Measurements from ENCODE around the gene SLC43A3.

SLC43A3 gene

GRCh38 chr11:57426929-57427726 lies at the start of gene SLC43A3:
Gene SLC43A3 (minus strand): TSS chr11:57427121. CDS start chr11:57426172, 949 bp downstream.
- DNase-seq (ENCODE audit: insufficient read length, low spot score), result peak; percentile 52

DNA sequence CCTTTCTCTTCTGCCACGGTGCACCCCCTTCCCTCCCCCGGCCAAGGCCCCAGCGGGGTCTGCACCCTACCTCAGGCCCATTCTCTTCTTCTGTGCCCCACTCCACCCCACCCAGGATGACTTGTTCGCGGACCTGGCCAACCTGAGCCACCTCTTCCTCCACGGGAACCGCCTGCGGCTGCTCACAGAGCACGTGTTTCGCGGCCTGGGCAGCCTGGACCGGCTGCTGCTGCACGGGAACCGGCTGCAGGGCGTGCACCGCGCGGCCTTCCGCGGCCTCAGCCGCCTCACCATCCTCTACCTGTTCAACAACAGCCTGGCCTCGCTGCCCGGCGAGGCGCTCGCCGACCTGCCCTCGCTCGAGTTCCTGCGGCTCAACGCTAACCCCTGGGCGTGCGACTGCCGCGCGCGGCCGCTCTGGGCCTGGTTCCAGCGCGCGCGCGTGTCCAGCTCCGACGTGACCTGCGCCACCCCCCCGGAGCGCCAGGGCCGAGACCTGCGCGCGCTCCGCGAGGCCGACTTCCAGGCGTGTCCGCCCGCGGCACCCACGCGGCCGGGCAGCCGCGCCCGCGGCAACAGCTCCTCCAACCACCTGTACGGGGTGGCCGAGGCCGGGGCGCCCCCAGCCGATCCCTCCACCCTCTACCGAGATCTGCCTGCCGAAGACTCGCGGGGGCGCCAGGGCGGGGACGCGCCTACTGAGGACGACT lies 49.3 kb upstream of the SLC43A3 start:
- no peak for TF ChIP-seq POLR2A (IDR thresholded peaks at IDR 0.05; ENCODE audit: low read depth, low read length)
- FAIRE-seq (no peak), DNase-seq (ENCODE audit: insufficient read length, low spot score) (no peak)

More at GRCh38 chr11:57426929-57427726, at the start of gene SLC43A3:
- TF ChIP-seq POLR2A (IDR thresholded peaks at IDR 0.05; ENCODE audit: low read depth, low read length), result peak; percentile 43
- no peak for FAIRE-seq

DNA sequence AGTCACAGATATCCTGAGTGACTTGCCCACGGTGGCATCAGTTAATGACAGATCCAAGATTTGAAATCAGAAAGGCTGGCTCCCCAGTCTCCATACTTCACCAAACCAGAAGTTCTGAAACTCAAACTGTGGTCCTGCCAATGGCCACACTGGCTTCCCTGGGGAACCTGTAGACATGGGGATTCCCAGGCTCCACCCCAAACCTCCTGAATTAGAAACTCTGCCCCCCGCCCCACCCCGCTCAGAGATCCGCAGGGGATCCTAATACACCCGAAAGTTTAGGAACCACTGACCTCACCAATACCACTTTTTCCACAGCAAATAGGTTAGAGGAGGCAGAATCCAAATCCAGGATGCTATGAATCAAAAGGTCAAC lies 48.7 kb upstream of the SLC43A3 start:
- no peak for FAIRE-seq
- no peak for TF ChIP-seq POLR2A (IDR thresholded peaks at IDR 0.05; ENCODE audit: low read depth, low read length)
- no peak for DNase-seq (ENCODE audit: insufficient read length, low spot score)

DNA sequence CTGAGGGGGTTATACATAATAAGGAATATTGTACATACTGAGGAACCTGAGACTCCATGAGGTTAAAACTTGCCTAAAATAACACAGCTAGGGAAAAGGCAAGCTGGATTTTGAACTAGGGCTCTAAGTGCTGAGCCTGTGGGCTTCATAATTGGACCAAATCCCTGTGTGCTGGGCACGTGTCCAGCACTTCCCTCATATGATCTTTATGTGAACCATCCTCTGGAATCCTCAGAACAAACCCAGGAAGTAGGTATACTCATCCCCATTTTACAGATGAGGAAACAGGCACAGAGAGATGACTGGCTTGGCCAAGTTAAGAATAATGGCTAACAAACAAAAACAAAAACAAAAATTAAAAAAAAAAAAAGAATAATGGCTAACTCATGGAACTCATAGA lies 48.3 kb upstream of the SLC43A3 start:
- DNase-seq (ENCODE audit: insufficient read length, low spot score) (no peak), FAIRE-seq (no peak)
- TF ChIP-seq POLR2A (IDR thresholded peaks at IDR 0.05; ENCODE audit: low read depth, low read length), result no peak

GRCh38 chr11:57474803-57475115 lies 47.8 kb upstream of the SLC43A3 start:
- TF ChIP-seq POLR2A (IDR thresholded peaks at IDR 0.05; ENCODE audit: low read depth, low read length), result no peak
- no peak for DNase-seq (ENCODE audit: insufficient read length, low spot score)
- FAIRE-seq, result no peak

- no peak for FAIRE-seq
- no peak for TF ChIP-seq POLR2A (IDR thresholded peaks at IDR 0.05; ENCODE audit: low read depth, low read length)
- DNase-seq (ENCODE audit: insufficient read length, low spot score), result peak; percentile 99
These were observed 47.3 kb upstream of the SLC43A3 start for GRCh38 chr11:57474017-57474802.

DNA sequence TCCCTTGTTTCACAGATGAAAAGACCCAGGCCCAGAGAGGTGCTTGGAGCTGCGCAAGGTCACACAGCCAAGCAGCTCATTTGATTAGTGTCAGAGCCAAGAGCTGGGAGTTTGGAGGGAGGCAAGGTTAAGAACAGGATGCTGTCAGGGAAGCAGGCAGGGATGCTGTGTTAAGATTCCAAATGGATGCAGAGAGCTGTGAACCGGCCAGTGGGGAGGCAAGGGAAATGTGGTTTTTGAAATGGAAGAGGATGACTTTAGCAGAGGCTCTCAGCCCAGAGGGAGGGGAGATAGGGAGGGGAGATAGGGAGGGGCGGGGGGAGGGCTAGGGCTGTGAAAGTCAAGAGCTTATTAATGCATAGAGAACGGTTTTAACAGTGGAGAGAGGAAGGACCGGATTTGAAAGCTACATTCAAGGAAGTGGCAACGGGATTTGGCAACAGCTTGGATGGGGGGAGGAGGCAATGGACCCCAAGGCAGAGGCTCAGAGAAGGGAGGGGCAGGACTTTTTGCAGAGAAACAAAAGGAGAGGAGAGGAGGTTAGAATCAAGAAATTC lies 46.4 kb upstream of the SLC43A3 start:
- DNase-seq (ENCODE audit: insufficient read length, low spot score) (no peak), FAIRE-seq (no peak)
- no peak for TF ChIP-seq POLR2A (IDR thresholded peaks at IDR 0.05; ENCODE audit: low read depth, low read length)

GRCh38 chr11:57471496-57471895 lies 44.6 kb upstream of the SLC43A3 start:
- FAIRE-seq, result no peak
- no peak for TF ChIP-seq POLR2A (IDR thresholded peaks at IDR 0.05; ENCODE audit: low read depth, low read length)

GRCh38 chr11:57469268-57469667 lies 42.3 kb upstream of the SLC43A3 start:
- DNase-seq (ENCODE audit: insufficient read length, low spot score) (no peak), FAIRE-seq (no peak)
- TF ChIP-seq POLR2A (IDR thresholded peaks at IDR 0.05; ENCODE audit: low read depth, low read length), result no peak

More at GRCh38 chr11:57471496-57471895, 44.6 kb upstream of the SLC43A3 start:
- DNase-seq (ENCODE audit: insufficient read length, low spot score), result no peak

GRCh38 chr11:57468276-57468675 lies 41.4 kb upstream of the SLC43A3 start:
- no peak for TF ChIP-seq POLR2A (IDR thresholded peaks at IDR 0.05; ENCODE audit: low read depth, low read length)
- no peak for FAIRE-seq
- DNase-seq (ENCODE audit: insufficient read length, low spot score), result no peak

DNA sequence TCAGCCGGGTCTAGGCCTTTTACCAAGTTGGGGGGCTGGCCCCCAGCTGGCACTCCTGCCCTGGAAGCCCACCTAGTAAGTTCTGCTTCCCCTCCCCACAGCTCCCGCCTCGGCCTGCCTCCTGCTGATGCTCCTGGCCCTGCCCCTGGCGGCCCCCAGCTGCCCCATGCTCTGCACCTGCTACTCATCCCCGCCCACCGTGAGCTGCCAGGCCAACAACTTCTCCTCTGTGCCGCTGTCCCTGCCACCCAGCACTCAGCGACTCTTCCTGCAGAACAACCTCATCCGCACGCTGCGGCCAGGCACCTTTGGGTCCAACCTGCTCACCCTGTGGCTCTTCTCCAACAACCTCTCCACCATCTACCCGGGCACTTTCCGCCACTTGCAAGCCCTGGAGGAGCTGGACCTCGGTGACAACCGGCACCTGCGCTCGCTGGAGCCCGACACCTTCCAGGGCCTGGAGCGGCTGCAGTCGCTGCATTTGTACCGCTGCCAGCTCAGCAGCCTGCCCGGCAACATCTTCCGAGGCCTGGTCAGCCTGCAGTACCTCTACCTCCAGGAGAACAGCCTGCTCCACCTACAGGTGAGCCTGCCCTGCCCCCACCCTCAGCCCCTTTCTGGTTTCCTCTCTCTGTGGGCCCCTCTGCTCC lies 40.7 kb upstream of the SLC43A3 start:
- TF ChIP-seq POLR2A (IDR thresholded peaks at IDR 0.05; ENCODE audit: low read depth, low read length), result no peak
- DNase-seq (ENCODE audit: insufficient read length, low spot score) (no peak), FAIRE-seq (no peak)

- no peak for TF ChIP-seq POLR2A (IDR thresholded peaks at IDR 0.05; ENCODE audit: low read depth, low read length)
- no peak for FAIRE-seq
- DNase-seq (ENCODE audit: insufficient read length, low spot score), result no peak
These were observed 39.8 kb upstream of the SLC43A3 start for GRCh38 chr11:57466680-57467079.

GRCh38 chr11:57464539-57465181 lies 37.7 kb upstream of the SLC43A3 start:
- DNase-seq (ENCODE audit: insufficient read length, low spot score), result no peak
- FAIRE-seq, result no peak
- no peak for TF ChIP-seq POLR2A (IDR thresholded peaks at IDR 0.05; ENCODE audit: low read depth, low read length)
